ENCODE results near the gene RNF220.

- no peak for TF ChIP-seq CTCF (IDR thresholded peaks at IDR 0.05; ENCODE audit: insufficient read depth, low read depth, low read length)
- no peak for TF ChIP-seq EZH2 (IDR thresholded peaks at IDR 0.05; ENCODE audit: insufficient read depth, low read length)
These were observed 79.2 kb downstream of the RNF220 start for GRCh38 chr1:44484155-44484688.

All from astrocyte (in vitro differentiated cells and primary cell).